GM23248 (cell line): ENCODE results near the gene NFKBIE.

Source experiments
- EZH2 ChIP-seq: fragments of 200-600 bp; sonication (generic); IDR thresholded peaks from 2 replicates; pipeline ENCODE4 v1.6.1; 2018; ENCODE audit warnings: antibody characterized with exemption, mild to moderate bottlenecking; ENCODE audit not compliant: insufficient read depth, poor library complexity, severe bottlenecking
- EZH2phosphoT487 ChIP-seq: fragments of 200-600 bp; sonication (generic); IDR thresholded peaks from 2 replicates; pipeline ENCODE4 v1.6.1; 2018; ENCODE audit warnings: antibody characterized with exemption, moderate library complexity, mild to moderate bottlenecking, low read depth; ENCODE audit not compliant: insufficient read depth

DNA sequence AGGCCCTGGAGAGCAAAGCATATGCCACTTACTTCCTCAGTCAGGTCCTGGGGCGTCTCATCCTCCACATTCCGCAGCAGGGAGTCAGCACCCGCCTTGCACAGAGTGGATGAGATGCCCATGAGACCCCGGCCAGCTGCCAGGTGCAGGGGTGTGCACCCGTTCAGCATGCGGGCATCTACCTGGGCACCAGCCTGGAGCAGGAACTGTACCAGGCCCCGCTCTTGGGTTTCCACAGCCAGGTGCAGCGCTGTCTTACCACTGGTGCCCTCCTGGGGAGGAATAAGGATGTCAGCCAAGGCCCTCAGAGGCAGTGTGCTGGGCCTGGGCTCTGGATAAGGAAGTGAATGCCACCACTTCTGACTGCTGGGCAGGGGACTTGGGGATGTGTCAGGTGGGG lies 5.3 kb downstream of the NFKBIE start:
- TF ChIP-seq EZH2phosphoT487 (no peak), EZH2 (no peak)
